T-helper 17 cell (primary cell): Measurements from ENCODE around the gene C2CD3. TPM values are rescaled to one million over a fixed set of nuclear protein-coding genes. Genes with fewer than 3 reads are reported as not detected.
"Not testable (repeated sequence)": the region's sequence is repeated elsewhere in the genome, so short reads cannot be mapped to it uniquely, and the experiment has no call there.

Experiments
- ATAC-seq: fragments of 150-1000 bp; cut with Tn5 transposase; 2 replicates; pipeline ENCODE4 v1.10.0; 2021; ENCODE audit warnings: mild to moderate bottlenecking, moderate library complexity
- DNase-seq, 3 donors: peaks; one replicate each; pipeline versions ENCODE4 v3.0.0 to v3.0.0-alpha.2; 2020 to 2021
- H3K9me3 ChIP-seq: one replicate; pipeline ENCODE4 v1.7.0; 2013; ENCODE audit warnings: low read length, mild to moderate bottlenecking; ENCODE audit not compliant: control insufficient read depth, poor library complexity, severe bottlenecking
- H3K27ac Mint-ChIP-seq: one replicate; pipeline ENCODE4 v1.8.0; 2022; ENCODE audit warnings: mild to moderate bottlenecking, moderate library complexity, mixed read lengths
- H3K27me3 Mint-ChIP-seq: one replicate; pipeline ENCODE4 v1.8.0; 2022; ENCODE audit warnings: mixed read lengths
- H3K36me3 Mint-ChIP-seq: one replicate; pipeline ENCODE4 v1.8.0; 2022; ENCODE audit warnings: low read depth, mixed read lengths
- H3K4me1 Mint-ChIP-seq: one replicate; pipeline ENCODE4 v1.8.0; 2022; ENCODE audit warnings: mild to moderate bottlenecking, mixed read lengths
- H3K4me3 Mint-ChIP-seq: one replicate; pipeline ENCODE4 v1.8.0; 2022; ENCODE audit warnings: mild to moderate bottlenecking, moderate library complexity, mixed read lengths
- total RNA-seq, 4 donors: library from RNA in 2 of 4; stranded (reverse) in 2 of 4; gene quantifications; one replicate each; pipeline ENCODE4 v1.2.3 and lab custom pipeline; 2022 to 2026

Gene C2CD3
- total RNA-seq, 2 donors from 2014 or later: 35.5 to 37.1 TPM

DNA sequence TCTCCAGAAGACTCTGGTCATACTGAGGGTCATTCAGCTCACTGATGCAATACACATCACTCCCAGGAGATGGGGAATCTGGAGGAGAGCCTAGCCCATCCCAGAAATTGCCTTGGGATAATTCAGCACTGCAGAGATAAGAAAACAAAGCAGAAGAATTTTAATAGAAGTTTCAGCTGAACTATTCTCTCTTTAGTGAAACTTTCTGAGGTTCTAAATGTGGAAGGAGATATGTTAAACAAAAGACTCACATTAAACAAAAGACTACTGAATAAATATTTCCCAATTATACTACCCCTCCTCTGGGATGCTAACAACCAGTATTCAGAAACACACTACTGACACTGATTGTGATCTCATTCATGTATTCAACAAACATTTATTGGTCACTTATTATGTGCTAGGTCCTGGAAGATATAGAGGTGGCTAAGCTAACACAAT, 47.8 kb downstream of the C2CD3 start:
- no peaks in the 10 kb centered on the region for H3K9me3 ChIP-seq
- Mint-ChIP-seq H3K36me3 (peaks cover 8% of the 10 kb centered on the region), H3K27ac (peak overlapping the region; percentile 14), H3K4me1 (peaks cover 5% of the 10 kb centered on the region), H3K27me3 (no peaks in the 10 kb centered on the region), H3K4me3 (no peak overlapping the region)
- no peak for ATAC-seq
- no peak for DNase-seq

DNA sequence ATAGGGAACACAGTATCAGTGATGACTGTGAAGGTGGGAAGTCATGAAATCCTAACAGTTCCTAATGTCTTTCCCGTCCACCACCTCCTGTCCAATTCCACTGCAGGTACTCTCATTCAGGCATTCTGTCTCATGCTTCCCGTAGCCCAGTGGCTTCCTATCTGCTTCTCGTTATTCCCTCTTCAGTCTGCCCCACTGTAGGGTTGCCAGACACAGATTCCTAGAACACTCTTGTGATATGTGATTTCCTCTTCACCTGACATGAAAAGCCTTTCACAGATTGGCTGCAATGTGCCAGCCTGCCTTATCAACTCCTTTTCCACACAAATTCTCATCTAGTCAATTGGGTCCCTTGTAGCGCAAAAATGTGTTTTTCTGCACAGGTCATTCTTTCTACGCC, 49.0 kb downstream of the C2CD3 start:
- no peak for DNase-seq
- H3K27me3 Mint-ChIP-seq: no peaks in the 10 kb centered on the region

GRCh38 chr11:74120260-74121035, 50.4 kb downstream of the C2CD3 start:
- H3K36me3 Mint-ChIP-seq: peaks cover 12% of the 10 kb centered on the region
- not testable (repeated sequence) for H3K4me3 Mint-ChIP-seq, ATAC-seq, DNase-seq, H3K4me1 Mint-ChIP-seq, H3K9me3 ChIP-seq, H3K27ac Mint-ChIP-seq, H3K27me3 Mint-ChIP-seq

More for the DNA sequence above, 49.0 kb downstream of the C2CD3 start:
- peaks cover 11% of the 10 kb centered on the region for H3K36me3 Mint-ChIP-seq
- no peak overlapping the region for H3K27ac Mint-ChIP-seq
- H3K4me3 Mint-ChIP-seq: no peak overlapping the region
- peaks cover 5% of the 10 kb centered on the region for H3K4me1 Mint-ChIP-seq
- ATAC-seq: no peak
- H3K9me3 ChIP-seq: no peaks in the 10 kb centered on the region

DNA sequence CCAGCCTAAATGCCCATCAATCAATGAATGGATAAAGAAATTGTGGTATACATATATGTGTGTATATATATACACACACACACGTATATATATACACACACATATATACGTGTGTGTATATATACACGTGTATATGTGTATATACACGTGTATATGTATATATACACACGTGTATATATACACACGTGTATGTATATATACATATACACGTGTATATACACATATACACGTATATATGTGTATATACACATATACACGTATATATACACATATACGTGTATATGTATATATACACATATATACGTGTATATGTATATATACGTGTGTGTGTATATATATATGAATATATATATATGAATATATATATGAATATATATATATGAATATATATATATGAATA, 54.1 kb downstream of the C2CD3 start:
- Mint-ChIP-seq H3K4me3 (no peak overlapping the region), H3K4me1 (peaks cover 6% of the 10 kb centered on the region), H3K27me3 (no peaks in the 10 kb centered on the region), H3K36me3 (peaks cover 16% of the 10 kb centered on the region), H3K27ac (no peak overlapping the region)
- ATAC-seq (no peak), DNase-seq (no peak)
- no peaks in the 10 kb centered on the region for H3K9me3 ChIP-seq

DNA sequence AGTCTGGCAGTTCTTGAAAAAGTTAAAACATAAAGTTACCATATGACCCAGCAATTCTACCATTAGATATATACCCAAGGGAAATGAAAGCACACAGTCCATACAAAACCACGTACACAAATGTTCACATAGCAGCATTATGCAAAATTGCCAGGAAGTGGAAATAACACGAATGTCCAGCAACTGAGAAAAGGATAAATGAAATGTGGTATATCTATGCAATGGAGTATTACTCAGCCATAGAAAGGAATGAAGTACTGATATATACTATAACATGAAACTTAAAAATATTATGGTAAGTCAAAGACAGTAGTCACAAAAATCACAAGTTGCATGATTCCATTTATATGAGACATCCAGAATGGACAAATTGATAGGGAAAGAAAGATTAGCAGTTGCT, 57.9 kb downstream of the C2CD3 start:
- Mint-ChIP-seq H3K27me3 (no peaks in the 10 kb centered on the region), H3K27ac (no peak overlapping the region), H3K4me3 (no peak overlapping the region), H3K4me1 (peaks cover 6% of the 10 kb centered on the region), H3K36me3 (peaks cover 14% of the 10 kb centered on the region)
- no peaks in the 10 kb centered on the region for H3K9me3 ChIP-seq
- ATAC-seq (no peak), DNase-seq (no peak)

GRCh38 chr11:74106124-74106523, 64.7 kb downstream of the C2CD3 start:
- Mint-ChIP-seq H3K27ac (no peak overlapping the region), H3K4me3 (no peak overlapping the region), H3K4me1 (peaks cover 9% of the 10 kb centered on the region), H3K36me3 (peaks cover 29% of the 10 kb centered on the region), H3K27me3 (no peaks in the 10 kb centered on the region)
- no peaks in the 10 kb centered on the region for H3K9me3 ChIP-seq
- ATAC-seq: no peak
- DNase-seq: no peak

DNA sequence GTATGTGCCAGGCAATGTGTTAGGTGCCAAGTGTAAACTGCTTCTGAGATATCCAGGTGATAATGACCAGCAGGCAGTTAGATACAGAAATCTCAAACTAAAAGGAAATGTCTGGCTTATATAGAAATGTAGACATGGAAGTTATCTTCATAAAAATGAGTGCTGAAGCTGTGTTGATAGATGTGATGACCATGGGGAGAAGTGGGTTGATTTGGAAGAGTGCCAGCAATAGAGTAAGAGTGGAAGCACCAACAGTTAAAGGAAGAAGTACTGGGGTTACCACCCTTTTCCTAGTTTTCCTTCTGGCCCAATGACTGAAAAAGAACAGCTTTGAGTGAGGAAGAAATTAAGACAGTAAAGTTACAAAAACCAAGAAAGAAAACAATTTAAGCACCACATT, 68.5 kb downstream of the C2CD3 start:
- no peak for ATAC-seq
- peaks cover 9% of the 10 kb centered on the region for H3K4me1 Mint-ChIP-seq
- DNase-seq: no peak
- H3K4me3 Mint-ChIP-seq: no peak overlapping the region
- no peaks in the 10 kb centered on the region for H3K9me3 ChIP-seq
- H3K27me3 Mint-ChIP-seq: no peaks in the 10 kb centered on the region
- H3K36me3 Mint-ChIP-seq: peaks cover 28% of the 10 kb centered on the region
- no peak overlapping the region for H3K27ac Mint-ChIP-seq

- Mint-ChIP-seq H3K36me3 (peaks cover 24% of the 10 kb centered on the region), H3K4me3 (no peak overlapping the region), H3K27me3 (no peaks in the 10 kb centered on the region), H3K27ac (peak overlapping the region; percentile 74), H3K4me1 (peaks cover 9% of the 10 kb centered on the region)
- H3K9me3 ChIP-seq: no peaks in the 10 kb centered on the region
- DNase-seq (no peak), ATAC-seq (no peak)
Observed at GRCh38 chr11:74100735-74101134, 70.1 kb downstream of the C2CD3 start.

DNA sequence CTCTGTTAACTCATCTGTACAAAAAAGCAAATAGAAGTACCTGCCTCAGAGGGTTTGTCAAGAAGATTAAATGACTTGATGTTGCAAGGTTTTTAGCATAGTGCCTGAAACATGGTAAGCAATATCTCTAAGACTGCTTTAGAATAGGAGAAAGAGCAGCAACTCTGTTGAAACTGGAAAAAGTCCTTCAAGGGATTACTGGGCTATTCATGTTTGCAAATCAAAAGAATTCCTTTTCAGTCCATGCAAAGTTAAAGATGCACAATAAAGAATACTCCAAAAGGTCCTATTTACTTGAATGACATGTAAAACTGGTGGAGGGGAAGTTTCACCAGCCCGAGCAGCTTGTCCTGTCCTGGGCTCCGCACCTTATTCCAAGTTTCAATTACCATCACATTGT, 70.6 kb downstream of the C2CD3 start:
- H3K4me3 Mint-ChIP-seq: no peak overlapping the region
- DNase-seq (no peak), ATAC-seq (no peak)
- no peak overlapping the region for H3K27ac Mint-ChIP-seq
- H3K27me3 Mint-ChIP-seq: no peaks in the 10 kb centered on the region
- H3K4me1 Mint-ChIP-seq: peaks cover 9% of the 10 kb centered on the region
- H3K9me3 ChIP-seq: no peaks in the 10 kb centered on the region
- H3K36me3 Mint-ChIP-seq: peaks cover 21% of the 10 kb centered on the region

DNA sequence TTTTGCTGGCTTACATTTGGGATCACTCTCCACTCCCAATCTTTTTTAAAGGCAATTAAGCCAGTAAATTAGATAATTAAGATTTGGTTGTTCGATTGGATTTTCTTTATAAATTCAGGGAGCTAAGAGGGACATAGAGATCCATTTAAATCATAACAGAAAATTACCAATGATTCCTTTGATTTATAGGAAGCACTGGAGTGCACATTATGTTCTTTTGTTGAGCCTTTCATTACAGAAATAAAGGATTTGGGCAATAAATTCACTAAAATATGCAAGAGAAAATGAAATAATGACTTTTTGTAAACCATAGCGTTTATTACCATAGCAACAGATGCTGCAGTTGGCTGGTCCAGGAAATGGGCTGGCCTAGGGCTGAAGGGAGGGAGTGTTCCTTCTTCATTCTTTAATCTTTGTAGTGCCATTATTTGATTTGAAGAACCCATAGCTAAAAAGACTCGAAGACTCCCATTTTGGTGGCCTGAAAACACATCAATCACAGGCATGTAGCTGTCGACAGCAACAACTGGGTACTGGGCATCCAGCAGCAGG, 73.0 kb downstream of the C2CD3 start:
- DNase-seq (no peak), ATAC-seq (no peak)
- H3K9me3 ChIP-seq: no peaks in the 10 kb centered on the region
- Mint-ChIP-seq H3K27me3 (no peaks in the 10 kb centered on the region), H3K4me1 (peaks cover 11% of the 10 kb centered on the region), H3K36me3 (peaks cover 14% of the 10 kb centered on the region), H3K4me3 (no peak overlapping the region), H3K27ac (no peak overlapping the region)

DNA sequence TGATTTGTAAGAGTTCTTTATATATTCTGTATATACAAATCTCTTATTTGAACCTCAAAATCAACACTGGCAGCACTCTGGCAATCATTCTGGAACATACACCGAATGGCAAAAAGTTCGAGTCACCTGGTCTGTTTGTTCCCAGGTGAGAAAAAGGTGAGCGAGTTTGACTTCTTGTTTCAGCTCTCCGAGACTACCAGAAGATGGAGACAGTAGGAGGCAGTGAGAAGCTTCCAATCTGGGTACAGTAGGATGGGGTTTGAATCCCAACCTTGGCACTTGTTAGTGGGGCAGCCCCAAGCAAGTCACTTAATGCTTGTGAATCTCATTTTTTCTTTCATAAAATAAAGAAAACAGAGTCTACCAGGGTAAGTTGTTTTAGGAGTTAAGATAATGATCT, 76.4 kb downstream of the C2CD3 start:
- no peaks in the 10 kb centered on the region for H3K9me3 ChIP-seq
- DNase-seq (no peak), ATAC-seq (no peak)
- Mint-ChIP-seq H3K27ac (no peak overlapping the region), H3K36me3 (peaks cover 2% of the 10 kb centered on the region), H3K27me3 (no peaks in the 10 kb centered on the region), H3K4me3 (no peak overlapping the region), H3K4me1 (peaks cover 3% of the 10 kb centered on the region)

- DNase-seq (no peak), ATAC-seq (no peak)
- Mint-ChIP-seq H3K27ac (no peak overlapping the region), H3K4me3 (no peak overlapping the region), H3K36me3 (no peaks in the 10 kb centered on the region), H3K27me3 (no peaks in the 10 kb centered on the region), H3K4me1 (peaks cover 3% of the 10 kb centered on the region)
- H3K9me3 ChIP-seq: no peaks in the 10 kb centered on the region
Observed at GRCh38 chr11:74092425-74092824, 78.4 kb downstream of the C2CD3 start.

DNA sequence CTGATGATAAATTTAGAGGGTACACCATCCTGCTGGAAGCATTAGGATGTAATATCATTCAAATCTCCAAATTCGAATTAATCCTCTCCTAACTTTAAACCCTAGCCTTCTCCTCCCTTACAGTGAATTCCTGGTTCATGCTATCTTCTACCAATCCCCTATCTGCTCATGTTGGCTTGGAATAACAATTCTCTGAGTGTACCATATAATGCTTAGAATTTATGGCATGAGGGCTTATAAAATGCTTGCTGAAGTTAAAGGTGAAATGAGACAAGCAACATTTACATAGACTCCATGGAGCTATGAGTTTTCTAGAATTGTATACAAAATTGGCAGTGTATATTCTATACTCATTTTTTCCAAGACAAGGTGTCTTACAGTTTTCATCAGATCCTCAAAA, 79.3 kb downstream of the C2CD3 start:
- ATAC-seq: no peak
- no peak overlapping the region for H3K4me3 Mint-ChIP-seq
- H3K9me3 ChIP-seq: no peaks in the 10 kb centered on the region
- H3K27me3 Mint-ChIP-seq: no peaks in the 10 kb centered on the region
- no peaks in the 10 kb centered on the region for H3K36me3 Mint-ChIP-seq
- no peak overlapping the region for H3K27ac Mint-ChIP-seq
- no peak for DNase-seq
- peaks cover 3% of the 10 kb centered on the region for H3K4me1 Mint-ChIP-seq

DNA sequence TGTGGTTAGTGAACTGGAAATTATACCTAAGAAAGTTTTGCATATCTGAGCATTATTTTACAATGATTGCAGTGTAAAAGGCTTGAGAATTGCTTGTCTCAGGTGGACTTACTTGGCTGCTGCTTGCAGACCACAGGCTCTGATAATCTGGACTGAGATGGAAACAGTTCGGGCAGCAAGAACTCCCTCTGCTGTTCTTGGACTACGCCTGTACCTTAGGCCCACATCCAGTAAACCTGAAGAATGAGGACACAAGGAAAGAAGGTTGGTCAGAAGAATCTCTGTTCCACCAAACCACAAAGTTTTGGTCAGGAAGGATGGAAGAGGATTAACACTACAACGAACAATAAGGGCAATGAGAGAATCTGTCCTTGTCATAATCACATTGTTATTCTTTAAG, 80.1 kb downstream of the C2CD3 start:
- H3K36me3 Mint-ChIP-seq: no peaks in the 10 kb centered on the region
- no peaks in the 10 kb centered on the region for H3K27me3 Mint-ChIP-seq
- H3K4me3 Mint-ChIP-seq: no peak overlapping the region
- no peaks in the 10 kb centered on the region for H3K9me3 ChIP-seq
- peak; percentile 46 for ATAC-seq
- H3K27ac Mint-ChIP-seq: no peak overlapping the region
- no peak for DNase-seq
- peaks cover 3% of the 10 kb centered on the region for H3K4me1 Mint-ChIP-seq
